ENCODE data around the gene IL1RAPL2. TPM values are rescaled to one million over a fixed set of nuclear protein-coding genes. Genes with fewer than 3 reads are reported as not detected.

Gene IL1RAPL2
- total and polyA plus RNA-seq, 2 of the 8 experiments (the other 6 are each of a cell fraction or from before 2014, with no cell fraction given), result 0.20 to 1.3 TPM

GRCh38 chrX:105564501-105564900 lies 998.5 kb downstream of the IL1RAPL2 start:
- no peak overlapping the region for H2AK5ac ChIP-seq (ENCODE audit: low read depth, low read length)
- no peak overlapping the region for H3K14ac ChIP-seq (ENCODE audit: insufficient read length)
- H3K79me1 ChIP-seq (ENCODE audit: low read depth, low read length), result no peaks in the 10 kb centered on the region
- H3K23ac ChIP-seq (ENCODE audit: insufficient read length), result no peak overlapping the region
- no peak overlapping the region for H3K56ac ChIP-seq (replicated peaks; ENCODE audit: insufficient read length, low read depth, low read length)
- H2BK120ac ChIP-seq (replicated peaks; ENCODE audit: low read depth, low read length), result no peak overlapping the region
- H3K27me3 ChIP-seq (replicated peaks in 1 of 4; ENCODE audit: control insufficient read depth in 3 of 4, extremely low read depth in 1 of 4, insufficient read depth in 3 of 4, low read length in 3 of 4), result no peaks in the 10 kb centered on the region
- H3K79me2 ChIP-seq (ENCODE audit: control insufficient read depth in 1 of 2, insufficient read depth in 2 of 2, low read length in 2 of 2), result no peaks in the 10 kb centered on the region
- TF ChIP-seq KDM5A (IDR thresholded peaks at IDR 0.05; ENCODE audit: low read length) (no peak), CTBP2 (IDR thresholded peaks at IDR 0.05; ENCODE audit: borderline replicate concordance, insufficient read depth, insufficient read length, low read length) (no peak), BRCA1 (IDR thresholded peaks at IDR 0.05; ENCODE audit: low read depth, low read length) (no peak), GTF2F1 (IDR thresholded peaks at IDR 0.05; ENCODE audit: borderline replicate concordance, low read depth, low read length) (no peak)
- H4K20me1 ChIP-seq (replicated peaks in 1 of 2; ENCODE audit: control insufficient read depth in 1 of 2, insufficient read depth in 2 of 2, low read length in 2 of 2), result no peaks in the 10 kb centered on the region
- H2BK12ac ChIP-seq (ENCODE audit: low read depth, low read length), result no peak overlapping the region
- H3K4ac ChIP-seq (replicated peaks; ENCODE audit: insufficient read length, low read depth, low read length), result no peak overlapping the region
- H2BK15ac ChIP-seq (ENCODE audit: low read length), result no peak overlapping the region
- H3K23me2 ChIP-seq (ENCODE audit: low read depth, low read length), result no peaks in the 10 kb centered on the region
- H4K8ac ChIP-seq (ENCODE audit: extremely low read depth, insufficient read depth, low read length), result no peak overlapping the region
- H2BK20ac ChIP-seq (ENCODE audit: low read length), result no peak overlapping the region
- no peak for DNase-seq (ENCODE audit: low read depth in 1 of 2, low spot score in 2 of 2)
- no peak overlapping the region for H2BK5ac ChIP-seq (ENCODE audit: low read depth, low read length)
- H4K5ac ChIP-seq (ENCODE audit: insufficient read length, low read depth, low read length), result no peak overlapping the region
- H3K4me1 ChIP-seq (replicated peaks in 1 of 4; ENCODE audit: control insufficient read depth in 3 of 4, insufficient read depth in 4 of 4, low read length in 3 of 4), result no peaks in the 10 kb centered on the region
- no peak overlapping the region for H3K4me3 ChIP-seq (ENCODE audit: extremely low read depth in 1 of 4, insufficient read depth in 2 of 4, low read depth in 3 of 4, low read length in 4 of 4)
- H3K4me2 ChIP-seq (ENCODE audit: insufficient read depth in 1 of 2, low read depth in 2 of 2, low read length in 2 of 2), result no peak overlapping the region
- no peaks in the 10 kb centered on the region for H3K9me3 ChIP-seq (ENCODE audit: insufficient read depth in 2 of 2, low read depth in 1 of 2, low read length in 1 of 2)
- H3K9ac ChIP-seq (replicated peaks in 1 of 4; ENCODE audit: extremely low read depth in 1 of 4, low read depth in 3 of 4, low read length in 3 of 4), result no peak overlapping the region
- no peak overlapping the region for H3K27ac ChIP-seq (ENCODE audit: low read depth, low read length)
- H4K91ac ChIP-seq (replicated peaks; ENCODE audit: insufficient read length, low read length), result no peak overlapping the region
- no peak for FAIRE-seq
- H3K18ac ChIP-seq (ENCODE audit: extremely low read depth, low read length), result no peak overlapping the region
- H2AFZ ChIP-seq (ENCODE audit: low read length), result no peak overlapping the region
- no peaks in the 10 kb centered on the region for H3K36me3 ChIP-seq (ENCODE audit: control insufficient read depth in 2 of 4, insufficient read depth in 4 of 4, low read length in 3 of 4)
- 83% methylated on average over 1 of the region's 1 CpG; no CpG with 5 or more reads in 1 of the 2 experiments for WGBS, 2 experiments (ENCODE audit: extremely low coverage in 1 of 2, insufficient coverage in 1 of 2, insufficient read length in 1 of 2, insufficient replicate concordance in 2 of 2, low coverage in 1 of 2, low lambda C conversion rate in 2 of 2, missing lambda C conversion rate in 1 of 2)
- POLR2A ChIA-PET (ENCODE audit: partially characterized antibody), result no interaction called here
- CTCF ChIA-PET (ENCODE audit: partially characterized antibody), result no interaction called here

Data from H1 (cell line).